GM12872 (cell line): Measurements from ENCODE around the gene FAM216B.

Experiments used
- CTCF ChIP-seq: IDR thresholded peaks from 3 replicates; pipeline ENCODE4 v1.5.1; 2011; ENCODE audit warnings: low read depth, mild to moderate bottlenecking, low read length, moderate library complexity; ENCODE audit not compliant: insufficient read depth

FAM216B gene

GRCh38 chr13:42800109-42800643 is 18.8 kb downstream of the FAM216B start:
- no peak for TF ChIP-seq CTCF

- TF ChIP-seq CTCF: no peak
Measured at GRCh38 chr13:42803563-42804204, 22.3 kb downstream of the FAM216B start.

GRCh38 chr13:42804244-42804874 is 23.0 kb downstream of the FAM216B start:
- no peak for TF ChIP-seq CTCF

GRCh38 chr13:42807241-42807640 is 25.9 kb downstream of the FAM216B start:
- TF ChIP-seq CTCF: no peak

GRCh38 chr13:42807866-42808265 is 26.5 kb downstream of the FAM216B start:
- TF ChIP-seq CTCF: no peak

GRCh38 chr13:42808341-42808940 is 27.1 kb downstream of the FAM216B start:
- no peak for TF ChIP-seq CTCF

- no peak for TF ChIP-seq CTCF
Measured at GRCh38 chr13:42812316-42812715, 30.9 kb downstream of the FAM216B start.
